ENCODE data around the gene DPH6. TPM values are rescaled to one million over a fixed set of nuclear protein-coding genes. Genes with fewer than 3 reads are reported as not detected.
"Not testable (repeated sequence)": the region's sequence is repeated elsewhere in the genome, so short reads cannot be mapped to it uniquely, and the experiment has no call there.

DPH6 gene
- 15.3 TPM for total RNA-seq
- polyA plus RNA-seq = 8.9 TPM
- long read RNA-seq, donor 1 = 0 reads
- long read RNA-seq, donor 2 = 0 reads
- long read RNA-seq, donor 3, partial matches to known transcripts = 0 of 4 reads
- long read RNA-seq, donor 3, other reads (novel, unspliced or antisense) = 0 of 4 reads
- long read RNA-seq, donor 4 = 0 reads
- long read RNA-seq, donor 5, partial matches to known transcripts = 0 of 5 reads
- long read RNA-seq, donor 5, other reads (novel, unspliced or antisense) = 0 of 5 reads
- long read RNA-seq, donor 6, partial matches to known transcripts = 0 of 2 reads
- long read RNA-seq, donor 6, other reads (novel, unspliced or antisense) = 0 of 2 reads
- long read RNA-seq, donor 7, transcript DPH6-201 (9 exons, 2,099 nt) = major isoform, 5 of 5 reads
- long read RNA-seq, donor 7, partial matches to known transcripts = 0 of 5 reads
- long read RNA-seq, donor 7, other reads (novel, unspliced or antisense) = 0 of 5 reads
- long read RNA-seq, donor 8, partial matches to known transcripts = 0 of 2 reads
- long read RNA-seq, donor 8, other reads (novel, unspliced or antisense) = 0 of 2 reads
- long read RNA-seq, donor 9, partial matches to known transcripts = 0 of 4 reads
- long read RNA-seq, donor 9, other reads (novel, unspliced or antisense) = 0 of 4 reads
- long read RNA-seq, donor 10, partial matches to known transcripts = 0 of 2 reads
- long read RNA-seq, donor 10, other reads (novel, unspliced or antisense) = 0 of 2 reads

GRCh38 chr15:35545824-35546510, at the start of gene DPH6:
Gene DPH6, minus strand, starts transcription at chr15:35546165. Its CDS starts 24 bp downstream, at chr15:35546141.
- WGBS = under 1% methylated on average over 66 of the region's 66 CpGs
- DNase-seq (ENCODE audit: low read depth in 6 of 9, low spot score in 9 of 9) = peak; percentile 59 to 91 (median 73)

GRCh38 chr15:35595656-35596055, 49.7 kb upstream of the DPH6 start:
- H3K4me3 ChIP-seq (ENCODE audit: low read length in 2 of 2) = no peak overlapping the region
- no peaks in the 10 kb centered on the region for H3K9me3 ChIP-seq (ENCODE audit: control insufficient read depth in 2 of 2, insufficient read depth in 1 of 2, low read length in 1 of 2)
- 92% methylated on average over 1 of the region's 1 CpG for WGBS
- no peak for DNase-seq (ENCODE audit: low read depth in 6 of 9, low spot score in 9 of 9)
- H3K4me1 ChIP-seq (ENCODE audit: control insufficient read depth in 2 of 2, insufficient read depth in 2 of 2, low read length in 2 of 2) = no peaks in the 10 kb centered on the region
- H3K27me3 ChIP-seq (ENCODE audit: control insufficient read depth in 2 of 2, insufficient read depth in 1 of 2, low read length in 1 of 2) = no peaks in the 10 kb centered on the region
- no peak overlapping the region for H3K27ac ChIP-seq (ENCODE audit: low read depth in 1 of 2, low read length in 1 of 2)
- H3K36me3 ChIP-seq (ENCODE audit: control insufficient read depth in 2 of 2, insufficient read depth in 2 of 2, low read length in 1 of 2) = no peaks in the 10 kb centered on the region

More at GRCh38 chr15:35545824-35546510, at the start of gene DPH6:
- Histone ChIP-seq H3K9me3 (ENCODE audit: control insufficient read depth in 2 of 2, insufficient read depth in 1 of 2, low read length in 1 of 2) (no peaks in the 10 kb centered on the region), H3K4me1 (ENCODE audit: control insufficient read depth in 2 of 2, insufficient read depth in 2 of 2, low read length in 2 of 2) (peaks cover 0 to 7% of the 10 kb centered on the region in 2 donors), H3K36me3 (ENCODE audit: control insufficient read depth in 2 of 2, insufficient read depth in 2 of 2, low read length in 1 of 2) (no peaks in the 10 kb centered on the region), H3K4me3 (ENCODE audit: low read length in 2 of 2) (peak within 1 kb of the TSS; percentile 65 to 66), H3K27me3 (ENCODE audit: control insufficient read depth in 2 of 2, insufficient read depth in 1 of 2, low read length in 1 of 2) (no peaks in the 10 kb centered on the region), H3K27ac (ENCODE audit: low read depth in 1 of 2, low read length in 1 of 2) (peak within 1 kb of the TSS; percentile 92)

- 91% methylated on average over 2 of the region's 2 CpGs for WGBS
- not testable (repeated sequence) for H3K36me3 ChIP-seq (ENCODE audit: control insufficient read depth in 2 of 2, insufficient read depth in 2 of 2, low read length in 1 of 2)
These were observed 46.0 kb upstream of the DPH6 start for GRCh38 chr15:35591987-35592386.

GRCh38 chr15:35583863-35584528, 38.0 kb upstream of the DPH6 start:
- no peak overlapping the region for H3K4me3 ChIP-seq (ENCODE audit: low read length in 2 of 2)
- H3K27me3 ChIP-seq (ENCODE audit: control insufficient read depth in 2 of 2, insufficient read depth in 1 of 2, low read length in 1 of 2) = no peaks in the 10 kb centered on the region
- no peaks in the 10 kb centered on the region for H3K36me3 ChIP-seq (ENCODE audit: control insufficient read depth in 2 of 2, insufficient read depth in 2 of 2, low read length in 1 of 2)
- no peak overlapping the region for H3K27ac ChIP-seq (ENCODE audit: low read depth in 1 of 2, low read length in 1 of 2)
- no peaks in the 10 kb centered on the region for H3K9me3 ChIP-seq (ENCODE audit: control insufficient read depth in 2 of 2, insufficient read depth in 1 of 2, low read length in 1 of 2)
- no peak for DNase-seq (ENCODE audit: low read depth in 6 of 9, low spot score in 9 of 9)
- WGBS = 98% methylated on average over 1 of the region's 1 CpG
- H3K4me1 ChIP-seq (ENCODE audit: control insufficient read depth in 2 of 2, insufficient read depth in 2 of 2, low read length in 2 of 2) = no peaks in the 10 kb centered on the region

More at GRCh38 chr15:35591987-35592386, 46.0 kb upstream of the DPH6 start:
- DNase-seq (ENCODE audit: low read depth in 6 of 9, low spot score in 9 of 9); H3K4me1 ChIP-seq (ENCODE audit: control insufficient read depth in 2 of 2, insufficient read depth in 2 of 2, low read length in 2 of 2); H3K4me3 ChIP-seq (ENCODE audit: low read length in 2 of 2); H3K9me3 ChIP-seq (ENCODE audit: control insufficient read depth in 2 of 2, insufficient read depth in 1 of 2, low read length in 1 of 2); H3K27ac ChIP-seq (ENCODE audit: low read depth in 1 of 2, low read length in 1 of 2); H3K27me3 ChIP-seq (ENCODE audit: control insufficient read depth in 2 of 2, insufficient read depth in 1 of 2, low read length in 1 of 2): not testable (repeated sequence)

GRCh38 chr15:35580606-35581005, 34.6 kb upstream of the DPH6 start:
- H3K4me1 ChIP-seq (ENCODE audit: control insufficient read depth in 2 of 2, insufficient read depth in 2 of 2, low read length in 2 of 2) = no peaks in the 10 kb centered on the region
- H3K9me3 ChIP-seq (ENCODE audit: control insufficient read depth in 2 of 2, insufficient read depth in 1 of 2, low read length in 1 of 2) = no peaks in the 10 kb centered on the region
- no peaks in the 10 kb centered on the region for H3K27me3 ChIP-seq (ENCODE audit: control insufficient read depth in 2 of 2, insufficient read depth in 1 of 2, low read length in 1 of 2)
- H3K27ac ChIP-seq (ENCODE audit: low read depth in 1 of 2, low read length in 1 of 2) = no peak overlapping the region
- no peaks in the 10 kb centered on the region for H3K36me3 ChIP-seq (ENCODE audit: control insufficient read depth in 2 of 2, insufficient read depth in 2 of 2, low read length in 1 of 2)
- 95% methylated on average over 3 of the region's 3 CpGs for WGBS
- no peak for DNase-seq (ENCODE audit: low read depth in 6 of 9, low spot score in 9 of 9)
- no peak overlapping the region for H3K4me3 ChIP-seq (ENCODE audit: low read length in 2 of 2)

GRCh38 chr15:35567392-35567791, 21.4 kb upstream of the DPH6 start:
- H3K27ac ChIP-seq (ENCODE audit: low read depth in 1 of 2, low read length in 1 of 2) = no peak overlapping the region
- no peak for DNase-seq (ENCODE audit: low read depth in 6 of 9, low spot score in 9 of 9)
- H3K36me3 ChIP-seq (ENCODE audit: control insufficient read depth in 2 of 2, insufficient read depth in 2 of 2, low read length in 1 of 2) = no peaks in the 10 kb centered on the region
- no peak overlapping the region for H3K4me3 ChIP-seq (ENCODE audit: low read length in 2 of 2)
- 98% methylated on average over 1 of the region's 1 CpG for WGBS
- H3K27me3 ChIP-seq (ENCODE audit: control insufficient read depth in 2 of 2, insufficient read depth in 1 of 2, low read length in 1 of 2) = no peaks in the 10 kb centered on the region
- H3K9me3 ChIP-seq (ENCODE audit: control insufficient read depth in 2 of 2, insufficient read depth in 1 of 2, low read length in 1 of 2) = no peaks in the 10 kb centered on the region
- H3K4me1 ChIP-seq (ENCODE audit: control insufficient read depth in 2 of 2, insufficient read depth in 2 of 2, low read length in 2 of 2) = no peaks in the 10 kb centered on the region

- H3K4me3 ChIP-seq (ENCODE audit: low read length in 2 of 2) = no peak overlapping the region
- no peaks in the 10 kb centered on the region for H3K4me1 ChIP-seq (ENCODE audit: control insufficient read depth in 2 of 2, insufficient read depth in 2 of 2, low read length in 2 of 2)
- no peak overlapping the region for H3K27ac ChIP-seq (ENCODE audit: low read depth in 1 of 2, low read length in 1 of 2)
- H3K9me3 ChIP-seq (ENCODE audit: control insufficient read depth in 2 of 2, insufficient read depth in 1 of 2, low read length in 1 of 2) = no peaks in the 10 kb centered on the region
- DNase-seq (ENCODE audit: low read depth in 6 of 9, low spot score in 9 of 9) = no peak
- H3K36me3 ChIP-seq (ENCODE audit: control insufficient read depth in 2 of 2, insufficient read depth in 2 of 2, low read length in 1 of 2) = no peaks in the 10 kb centered on the region
- no peaks in the 10 kb centered on the region for H3K27me3 ChIP-seq (ENCODE audit: control insufficient read depth in 2 of 2, insufficient read depth in 1 of 2, low read length in 1 of 2)
- 93% methylated on average over 3 of the region's 3 CpGs for WGBS
These were observed 21.0 kb upstream of the DPH6 start for GRCh38 chr15:35566991-35567390.

GRCh38 chr15:35565901-35566300, 19.9 kb upstream of the DPH6 start:
- H3K27ac ChIP-seq (ENCODE audit: low read depth in 1 of 2, low read length in 1 of 2) = no peak overlapping the region
- no peak overlapping the region for H3K4me3 ChIP-seq (ENCODE audit: low read length in 2 of 2)
- H3K36me3 ChIP-seq (ENCODE audit: control insufficient read depth in 2 of 2, insufficient read depth in 2 of 2, low read length in 1 of 2) = no peaks in the 10 kb centered on the region
- DNase-seq (ENCODE audit: low read depth in 6 of 9, low spot score in 9 of 9) = no peak
- H3K4me1 ChIP-seq (ENCODE audit: control insufficient read depth in 2 of 2, insufficient read depth in 2 of 2, low read length in 2 of 2) = no peaks in the 10 kb centered on the region
- no peaks in the 10 kb centered on the region for H3K9me3 ChIP-seq (ENCODE audit: control insufficient read depth in 2 of 2, insufficient read depth in 1 of 2, low read length in 1 of 2)
- 97% methylated on average over 3 of the region's 3 CpGs for WGBS
- no peaks in the 10 kb centered on the region for H3K27me3 ChIP-seq (ENCODE audit: control insufficient read depth in 2 of 2, insufficient read depth in 1 of 2, low read length in 1 of 2)
